Measurements from ENCODE around the gene SLC7A5. TPM values are rescaled to one million over a fixed set of nuclear protein-coding genes. Genes with fewer than 3 reads are reported as not detected.

SLC7A5 gene
- total and polyA plus RNA-seq, 2 of the 4 experiments (the other 2 are of a cell fraction), result 11.3 to 101 TPM

DNA sequence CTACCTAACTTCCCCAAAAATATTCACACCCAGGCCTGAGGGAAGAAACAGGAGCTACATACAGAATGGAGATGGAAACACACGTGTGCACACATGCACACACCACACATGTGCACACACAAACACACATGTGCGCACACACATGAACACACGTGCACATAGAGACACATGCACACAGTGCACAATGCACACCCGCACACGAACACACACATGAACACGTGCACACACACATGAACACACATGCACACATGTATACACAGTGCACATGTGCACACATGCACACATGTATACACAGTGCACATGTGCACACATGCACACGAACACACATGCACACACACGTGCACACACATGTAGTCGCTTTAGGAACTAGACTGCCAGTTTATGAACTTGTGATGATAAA lies 48.2 kb upstream of the SLC7A5 start:
- CTCF ChIA-PET, result no interaction called here

More for the DNA sequence above, 48.2 kb upstream of the SLC7A5 start:
- Histone ChIP-seq H3K9ac (ENCODE audit: low read depth, low read length) (no peak overlapping the region), H2BK15ac (ENCODE audit: low read depth, low read length) (no peak overlapping the region), H2AK9ac (replicated peaks; ENCODE audit: low read depth, low read length, poor library complexity) (no peak overlapping the region), H3K56ac (ENCODE audit: extremely low read depth, insufficient read depth, low read length) (no peak overlapping the region), H2BK120ac (ENCODE audit: low read depth, low read length) (no peak overlapping the region), H2BK20ac (ENCODE audit: low read depth, low read length) (no peak overlapping the region), H3K27ac (ENCODE audit: insufficient read depth, low read length) (no peak overlapping the region), H4K5ac (ENCODE audit: low read depth, low read length) (no peak overlapping the region), H3K79me1 (ENCODE audit: low read depth in 1 of 2, low read length in 2 of 2) (no peaks in the 10 kb centered on the region), H3K9me3 (ENCODE audit: control insufficient read depth, insufficient read depth, low read length) (no peaks in the 10 kb centered on the region), H4K8ac (ENCODE audit: low read depth in 2 of 2, low read length in 2 of 2) (no peak overlapping the region), H3K23ac (ENCODE audit: low read depth, low read length) (no peak overlapping the region), H2AK5ac (ENCODE audit: low read depth, low read length) (no peak overlapping the region), H3K4me2 (ENCODE audit: low read depth, low read length) (no peak overlapping the region), H3K18ac (ENCODE audit: low read depth, low read length) (no peak overlapping the region), H3K27me3 (ENCODE audit: control insufficient read depth, insufficient read depth, low read length) (peaks cover 26% of the 10 kb centered on the region), H3K36me3 (ENCODE audit: control insufficient read depth, insufficient read depth, low read length) (no peaks in the 10 kb centered on the region), H2AFZ (replicated peaks; ENCODE audit: low read length, poor library complexity) (no peak overlapping the region), H3K4ac (ENCODE audit: low read depth, low read length) (no peak overlapping the region), H3K4me1 (ENCODE audit: control insufficient read depth, insufficient read depth, low read length) (no peaks in the 10 kb centered on the region), H2BK5ac (ENCODE audit: low read depth, low read length, poor library complexity, severe bottlenecking) (no peak overlapping the region), H3K14ac (replicated peaks; ENCODE audit: low read depth, low read length) (no peak overlapping the region), H4K20me1 (ENCODE audit: insufficient read depth, low read length) (no peaks in the 10 kb centered on the region), H3K4me3 (ENCODE audit: insufficient read depth, low read depth, low read length) (no peak overlapping the region), H3K9me1 (ENCODE audit: insufficient read depth, low read length) (no peaks in the 10 kb centered on the region), H4K91ac (ENCODE audit: insufficient read depth, low read depth, low read length) (no peak overlapping the region)
- no peak for ATAC-seq (ENCODE audit: low read depth)
- in situ Hi-C loops (cut with MboI; ENCODE audit: low sequenced_read_pairs) (no loop called here), intact Hi-C loops (cut with micrococcal nuclease) (no loop called here), dilution Hi-C loops (cut with HindIII; ENCODE audit: low sequenced_read_pairs, unreplicated experiment) (no loop called here)
- BruUV-seq (replicated peaks), result no TSS peak
- no peak for TF ChIP-seq RFX5 (IDR thresholded peaks at IDR 0.05; ENCODE audit: low read depth, low read length)
- TF ChIP-seq MAZ (IDR thresholded peaks at IDR 0.05; ENCODE audit: borderline replicate concordance, low read depth, low read length), result no peak
- TF ChIP-seq USF2 (IDR thresholded peaks at IDR 0.05; ENCODE audit: low read depth, low read length), result no peak
- no peak for TF ChIP-seq NFE2L2 (IDR thresholded peaks at IDR 0.05; ENCODE audit: low read depth, low read length)
- no peak for TF ChIP-seq CHD1 (IDR thresholded peaks at IDR 0.05; ENCODE audit: low read depth, low read length)
- no peak for TF ChIP-seq RAD21 (IDR thresholded peaks at IDR 0.05; ENCODE audit: low read length)
- no peak for TF ChIP-seq RCOR1 (IDR thresholded peaks at IDR 0.05; ENCODE audit: insufficient replicate concordance, low read length)
- TF ChIP-seq BHLHE40 (IDR thresholded peaks at IDR 0.05; ENCODE audit: low read depth, low read length), result no peak
- TF ChIP-seq, protein P1, sequence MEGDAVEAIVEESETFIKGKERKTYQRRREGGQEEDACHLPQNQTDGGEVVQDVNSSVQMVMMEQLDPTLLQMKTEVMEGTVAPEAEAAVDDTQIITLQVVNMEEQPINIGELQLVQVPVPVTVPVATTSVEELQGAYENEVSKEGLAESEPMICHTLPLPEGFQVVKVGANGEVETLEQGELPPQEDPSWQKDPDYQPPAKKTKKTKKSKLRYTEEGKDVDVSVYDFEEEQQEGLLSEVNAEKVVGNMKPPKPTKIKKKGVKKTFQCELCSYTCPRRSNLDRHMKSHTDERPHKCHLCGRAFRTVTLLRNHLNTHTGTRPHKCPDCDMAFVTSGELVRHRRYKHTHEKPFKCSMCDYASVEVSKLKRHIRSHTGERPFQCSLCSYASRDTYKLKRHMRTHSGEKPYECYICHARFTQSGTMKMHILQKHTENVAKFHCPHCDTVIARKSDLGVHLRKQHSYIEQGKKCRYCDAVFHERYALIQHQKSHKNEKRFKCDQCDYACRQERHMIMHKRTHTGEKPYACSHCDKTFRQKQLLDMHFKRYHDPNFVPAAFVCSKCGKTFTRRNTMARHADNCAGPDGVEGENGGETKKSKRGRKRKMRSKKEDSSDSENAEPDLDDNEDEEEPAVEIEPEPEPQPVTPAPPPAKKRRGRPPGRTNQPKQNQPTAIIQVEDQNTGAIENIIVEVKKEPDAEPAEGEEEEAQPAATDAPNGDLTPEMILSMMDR (conservative IDR thresholded peaks at IDR 0.05; ENCODE audit: low read depth, low read length), result no peak
- TF ChIP-seq FOS (IDR thresholded peaks at IDR 0.05; ENCODE audit: low read depth, low read length), result no peak
- no peak for TF ChIP-seq POLR2A (IDR thresholded peaks at IDR 0.05; ENCODE audit: low read depth, low read length)
- TF ChIP-seq ELK1 (IDR thresholded peaks at IDR 0.05; ENCODE audit: borderline replicate concordance, low read depth, low read length), result no peak
- TF ChIP-seq MXI1 (IDR thresholded peaks at IDR 0.05; ENCODE audit: borderline replicate concordance, low read depth, low read length), result no peak
- no peak for TF ChIP-seq CEBPB (IDR thresholded peaks at IDR 0.05; ENCODE audit: low read depth, low read length)
- no peak for TF ChIP-seq SMC3 (IDR thresholded peaks at IDR 0.05; ENCODE audit: low read depth, low read length)
- no peak for TF ChIP-seq MAFK (IDR thresholded peaks at IDR 0.05; ENCODE audit: low read depth, low read length)
- DNase-seq, result no peak
- POLR2A ChIA-PET (ENCODE audit: unreplicated experiment), result no interaction called here
- 78% methylated on average over 7 of the region's 9 CpGs; no CpG with 5 or more reads in 1 of the 2 experiments for WGBS, 2 experiments (ENCODE audit: extremely low coverage in 2 of 2, insufficient read length in 1 of 2)
